Activated naive CD4-positive, alpha-beta T cell treated with Interleukin-2 at 50 U/mL for 16 hours (primary cell): Measurements from ENCODE around the gene SELENOM.
"Not testable (repeated sequence)": the region's sequence is repeated elsewhere in the genome, so short reads cannot be mapped to it uniquely, and the experiment has no call there.

Source experiments
- DNase-seq: peaks from one replicate; pipeline ENCODE4 v3.0.0-alpha.2; 2020

SELENOM gene

GRCh38 chr22:31089160-31090100 lies 17.9 kb downstream of the SELENOM start:
- peak; percentile 51 for DNase-seq

GRCh38 chr22:31088233-31088986 lies 19.0 kb downstream of the SELENOM start:
- DNase-seq, result no peak

- DNase-seq, result no peak
These were observed 19.6 kb downstream of the SELENOM start for GRCh38 chr22:31087744-31088215.

- no peak for DNase-seq
These were observed 20.6 kb downstream of the SELENOM start for GRCh38 chr22:31086703-31087330.

GRCh38 chr22:31085928-31086327 lies 21.4 kb downstream of the SELENOM start:
- DNase-seq, result no peak

GRCh38 chr22:31085493-31085824 lies 21.9 kb downstream of the SELENOM start:
- DNase-seq, result no peak

- peak; percentile 89 for DNase-seq
These were observed 22.4 kb downstream of the SELENOM start for GRCh38 chr22:31084811-31085492.

- DNase-seq, result no peak
These were observed 23.2 kb downstream of the SELENOM start for GRCh38 chr22:31083923-31084810.

- no peak for DNase-seq
These were observed 24.0 kb downstream of the SELENOM start for GRCh38 chr22:31083377-31083768.

GRCh38 chr22:31082606-31083376 lies 24.6 kb downstream of the SELENOM start:
- peak; percentile 50 for DNase-seq

- DNase-seq, result no peak
These were observed 25.3 kb downstream of the SELENOM start for GRCh38 chr22:31081963-31082605.

- DNase-seq, result peak; percentile 91
These were observed 26.3 kb downstream of the SELENOM start, which contains the start of gene SMTN for GRCh38 chr22:31080848-31081649. Gene SMTN, plus strand, starts transcription at chr22:31081318. Its CDS starts 1,941 bp downstream, at chr22:31083259.

GRCh38 chr22:31080164-31080847 lies 27.1 kb downstream of the SELENOM start:
- no peak for DNase-seq

- no peak for DNase-seq
These were observed 28.2 kb downstream of the SELENOM start for GRCh38 chr22:31079095-31079642.

GRCh38 chr22:31078389-31078788 lies 29.0 kb downstream of the SELENOM start:
- not testable (repeated sequence) for DNase-seq

GRCh38 chr22:31077681-31078080 lies 29.7 kb downstream of the SELENOM start:
- DNase-seq, result no peak

GRCh38 chr22:31075961-31076360 lies 31.4 kb downstream of the SELENOM start:
- DNase-seq, result no peak

GRCh38 chr22:31073545-31074145 lies 33.7 kb downstream of the SELENOM start:
- DNase-seq, result not testable (repeated sequence)
